Stimulated activated CD4-positive, alpha-beta T cell treated with anti-CD3 and anti-CD28 coated beads, Interleukin-4, amount 100 ng/mL, for 48 hours (primary cell): ENCODE results near the gene MRPL4.

Source experiments
- DNase-seq, 2 donors: peaks; one replicate each; pipeline ENCODE4 v3.0.0-alpha.2; 2020; ENCODE audit warnings: low read depth in 2 of 2

Gene MRPL4

DNA sequence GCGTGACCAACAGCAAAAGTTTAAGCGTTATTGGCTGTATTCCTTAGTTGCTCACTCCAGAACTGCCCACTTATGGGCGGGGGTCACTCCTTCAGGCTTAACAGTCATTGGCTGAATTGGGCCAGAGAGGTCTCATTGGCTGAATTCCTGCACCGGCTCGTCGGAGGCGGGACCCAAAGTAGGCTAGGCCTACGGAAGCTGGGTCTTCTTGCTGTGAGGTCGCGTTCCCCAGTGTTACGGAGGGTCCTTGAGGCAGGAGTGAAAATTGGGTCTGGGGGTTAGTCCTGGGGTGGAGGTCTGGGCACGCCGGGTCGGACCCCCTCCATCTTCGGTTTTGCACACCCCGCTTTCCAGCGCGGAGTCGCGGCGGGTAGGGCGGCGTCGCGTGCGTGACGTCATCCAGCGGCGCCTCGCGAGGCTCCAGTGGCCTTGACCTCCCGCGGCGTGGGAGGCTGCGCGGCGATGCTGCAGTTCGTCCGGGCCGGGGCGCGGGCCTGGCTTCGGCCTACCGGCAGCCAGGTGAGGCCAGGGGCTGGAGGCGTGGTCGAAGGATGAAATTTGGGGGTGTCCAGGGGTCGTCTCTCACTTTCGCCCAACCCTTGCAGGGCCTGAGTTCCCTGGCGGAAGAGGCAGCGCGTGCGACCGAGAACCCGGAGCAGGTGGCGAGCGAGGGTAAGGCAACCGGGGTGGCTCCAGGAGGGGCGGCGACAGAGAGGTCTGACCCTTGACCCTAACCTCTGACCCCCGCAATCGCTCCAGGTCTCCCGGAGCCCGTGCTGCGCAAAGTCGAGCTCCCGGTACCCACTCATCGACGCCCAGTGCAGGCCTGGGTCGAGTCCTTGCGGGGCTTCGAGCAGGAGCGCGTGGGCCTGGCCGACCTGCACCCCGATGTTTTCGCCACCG is at the start of gene MRPL4:
Gene MRPL4 (plus strand): TSS at position 423 of the 903 bp plus-strand sequence. CDS start 40 bp downstream, at position 463.
- peak; percentile 88 to 94 for DNase-seq

DNA sequence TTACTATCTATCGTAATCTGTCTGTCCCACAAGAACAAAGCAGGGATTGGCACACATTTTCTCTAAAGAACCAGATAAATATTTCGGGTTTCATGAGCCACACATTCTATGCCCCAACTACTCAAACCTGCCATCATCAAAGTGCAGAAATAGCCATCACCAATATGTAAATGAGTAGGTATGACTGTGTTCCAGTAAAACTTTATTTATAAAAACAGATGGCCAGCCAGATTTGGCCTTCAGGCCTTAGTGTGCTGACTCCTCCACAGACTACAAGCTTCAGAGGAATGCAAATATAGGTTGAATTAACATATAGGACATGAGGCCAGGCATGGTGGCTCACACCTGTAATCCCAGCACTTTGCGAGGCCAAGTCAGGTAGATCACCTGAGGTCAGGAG is 48.3 kb upstream of the MRPL4 start:
- no peak for DNase-seq

DNA sequence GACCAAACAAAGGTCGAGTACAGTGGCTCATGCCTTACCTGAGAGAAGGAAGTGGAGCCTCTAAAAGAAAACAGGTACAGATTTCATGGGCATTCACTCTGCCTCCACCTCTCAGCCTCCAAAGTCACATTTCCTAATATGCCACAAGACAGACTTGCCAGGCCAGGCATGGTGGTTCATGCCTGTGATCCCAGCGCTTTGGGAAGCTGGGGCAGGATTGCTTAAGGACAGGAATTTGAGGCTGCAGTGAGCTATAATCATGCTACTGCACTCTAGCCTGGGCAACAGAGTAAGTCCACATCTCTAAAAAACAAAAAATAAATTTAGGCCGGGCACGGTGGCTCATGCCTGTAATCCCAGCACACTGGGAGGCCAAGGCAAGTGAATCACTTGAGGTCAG is 46.4 kb upstream of the MRPL4 start:
- DNase-seq, result no peak

DNA sequence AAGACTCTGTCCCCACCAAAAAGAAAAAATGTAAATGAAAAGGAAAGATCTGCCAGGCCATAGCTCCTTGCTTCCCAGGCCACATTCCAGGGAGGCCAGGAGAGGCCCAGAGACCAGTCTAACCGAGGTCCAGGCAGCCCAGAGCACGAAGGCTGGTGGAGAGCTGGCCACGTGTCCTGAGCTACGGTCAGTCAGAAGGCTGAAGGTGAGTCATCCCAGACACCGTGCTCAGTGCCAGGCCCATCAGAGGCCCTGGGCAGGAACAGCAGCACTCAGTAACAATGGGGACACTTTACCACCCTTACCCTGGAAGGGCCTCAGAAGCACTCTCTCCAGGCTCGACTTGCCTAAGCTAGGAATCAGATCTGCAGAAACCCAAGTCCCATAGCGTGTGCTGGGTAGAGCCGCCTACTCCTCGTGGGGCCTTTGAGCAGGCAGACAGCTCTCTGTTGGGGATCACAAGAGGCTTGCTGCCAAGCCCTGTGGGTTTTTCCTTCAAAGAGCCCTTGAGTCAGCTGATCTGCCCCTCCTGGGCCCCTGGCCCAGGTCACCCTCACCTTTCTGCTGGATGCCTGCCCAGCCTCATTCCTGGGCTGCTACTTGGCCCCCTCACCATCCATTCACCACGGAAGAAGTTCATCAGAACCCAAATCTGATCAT is 45.7 kb upstream of the MRPL4 start:
- DNase-seq, result no peak

DNA sequence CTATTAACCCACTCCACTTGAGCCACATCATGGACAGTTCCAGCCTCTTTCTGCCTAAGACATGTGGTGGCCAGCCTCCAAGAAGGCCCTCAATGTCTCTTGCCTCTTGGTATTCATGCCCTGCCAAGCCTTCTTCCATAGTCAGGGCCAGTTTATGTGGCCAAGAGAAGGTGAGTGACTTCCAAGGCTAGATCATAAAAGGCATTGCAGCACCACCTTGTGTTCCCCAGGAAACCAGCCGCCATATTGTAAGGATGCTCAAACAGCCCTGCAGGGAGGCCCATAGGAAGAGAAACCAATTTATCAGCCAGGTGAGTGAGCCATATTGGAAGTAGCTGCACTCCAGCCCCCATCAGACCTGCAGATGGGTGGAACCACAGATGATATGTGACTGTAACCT is 45.0 kb upstream of the MRPL4 start:
- no peak for DNase-seq

DNA sequence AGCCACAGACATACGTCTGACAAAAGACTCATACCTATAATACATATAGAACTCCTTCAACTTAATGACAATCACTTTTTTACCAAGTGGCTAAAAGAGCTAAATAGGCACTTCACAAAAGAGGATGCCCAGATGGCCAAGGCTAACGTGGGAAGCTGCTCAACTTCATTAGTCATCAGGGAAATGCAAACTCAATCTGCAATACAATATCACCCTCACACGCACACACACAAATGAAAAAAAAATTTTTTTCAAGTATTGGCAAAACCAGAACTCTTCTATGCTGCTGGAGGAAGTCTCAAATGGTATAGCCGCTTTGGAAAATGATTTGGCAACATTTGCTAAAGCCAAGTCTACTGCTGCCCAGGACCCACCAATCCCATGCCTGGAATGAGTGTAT is 42.7 kb upstream of the MRPL4 start:
- DNase-seq, result no peak

DNA sequence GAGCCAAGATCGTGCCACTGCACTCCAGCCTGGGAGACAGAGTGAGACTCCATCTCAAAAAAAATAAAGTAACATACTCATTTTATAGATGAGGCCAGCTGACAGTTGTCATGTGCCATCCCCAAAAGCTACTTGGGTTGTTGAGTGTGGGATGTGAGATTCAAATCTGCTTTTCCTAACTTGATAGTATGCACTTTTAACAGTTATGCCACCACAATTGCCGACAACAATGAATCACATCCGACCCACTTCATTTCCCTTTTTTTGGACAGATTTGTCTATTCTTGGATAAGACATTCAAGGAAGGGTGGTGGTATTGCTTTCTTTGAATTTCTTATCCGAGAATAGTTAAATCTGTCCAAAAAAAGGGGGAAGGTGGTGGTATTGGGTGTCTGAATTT is 41.0 kb upstream of the MRPL4 start:
- no peak for DNase-seq

DNA sequence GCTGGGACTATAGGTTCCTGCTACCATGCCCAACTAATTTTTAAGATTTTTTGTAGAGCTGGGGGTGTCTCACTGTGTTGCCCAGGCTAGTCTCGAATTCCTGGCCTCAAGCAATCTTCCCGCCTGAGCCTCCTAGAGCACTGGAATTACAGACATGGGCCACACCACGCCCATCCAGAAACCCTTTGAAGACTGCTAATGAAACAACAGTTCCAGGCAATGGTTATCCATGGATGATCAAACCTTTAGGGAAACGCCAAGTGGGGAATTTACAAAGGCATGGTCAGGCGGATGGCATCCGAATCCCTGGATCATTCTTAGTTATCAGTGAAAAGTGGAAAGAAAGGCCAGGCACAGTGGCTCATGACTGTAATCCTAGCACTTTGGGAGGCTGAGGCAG is 40.3 kb upstream of the MRPL4 start:
- DNase-seq, result no peak

DNA sequence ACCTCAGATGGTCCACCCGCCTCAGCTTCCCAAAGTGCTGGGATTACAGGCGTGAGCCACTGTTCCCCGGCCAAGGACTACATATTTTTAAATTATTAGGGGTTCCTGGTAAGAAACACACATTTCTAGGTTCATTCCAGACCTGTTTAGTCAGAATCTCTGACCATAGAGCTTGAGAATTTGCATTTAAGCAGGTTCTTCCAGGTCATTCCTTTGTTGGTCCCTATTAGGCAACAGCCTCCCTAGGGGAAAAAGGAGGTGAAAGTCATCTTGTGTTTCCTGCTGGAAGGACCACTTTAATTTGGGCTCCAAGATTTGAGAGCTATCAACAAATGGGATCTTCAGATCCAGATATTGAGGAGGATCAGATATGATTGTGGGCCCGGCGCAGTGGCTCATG is 37.2 kb upstream of the MRPL4 start:
- no peak for DNase-seq

DNA sequence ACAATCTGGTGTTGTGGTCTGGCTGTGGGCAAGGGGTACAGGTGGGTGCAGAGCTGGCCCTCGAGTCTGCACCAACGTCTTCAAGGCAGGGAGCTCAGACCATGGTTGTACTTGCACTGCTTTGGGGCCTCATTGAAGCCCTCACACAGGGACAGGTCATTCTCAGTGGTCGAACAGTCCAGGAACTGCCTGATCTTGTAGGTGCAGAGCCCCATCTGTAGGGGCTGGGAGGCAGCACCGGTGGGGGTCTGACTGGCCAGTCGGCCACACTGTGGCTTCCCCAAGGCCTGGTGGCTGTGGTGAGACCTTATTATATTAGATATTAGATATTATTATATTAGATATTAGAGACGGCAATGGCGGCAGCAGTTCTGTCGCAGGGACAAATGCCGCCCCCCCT is 34.9 kb upstream of the MRPL4 start:
- no peak for DNase-seq

DNA sequence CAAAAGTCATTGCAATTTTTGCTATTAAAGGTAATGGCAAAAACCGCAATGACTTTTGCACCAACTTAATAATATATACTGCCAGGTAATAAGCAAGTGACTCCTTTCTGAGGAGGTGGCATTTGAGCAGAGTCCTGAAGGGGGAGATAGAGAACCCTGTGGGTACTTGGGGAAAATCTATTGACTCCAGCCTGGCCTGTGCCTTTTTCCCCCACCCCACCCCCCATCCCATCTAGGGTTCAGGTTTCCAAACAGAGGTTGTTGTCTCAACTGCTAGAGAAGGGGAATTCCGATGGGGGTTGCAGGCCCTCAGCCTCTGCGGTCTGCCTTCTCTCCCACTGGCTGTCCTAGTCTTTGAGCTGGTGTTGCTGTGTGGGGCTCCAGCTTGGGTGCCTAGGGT is 32.3 kb upstream of the MRPL4 start:
- DNase-seq, result no peak

DNA sequence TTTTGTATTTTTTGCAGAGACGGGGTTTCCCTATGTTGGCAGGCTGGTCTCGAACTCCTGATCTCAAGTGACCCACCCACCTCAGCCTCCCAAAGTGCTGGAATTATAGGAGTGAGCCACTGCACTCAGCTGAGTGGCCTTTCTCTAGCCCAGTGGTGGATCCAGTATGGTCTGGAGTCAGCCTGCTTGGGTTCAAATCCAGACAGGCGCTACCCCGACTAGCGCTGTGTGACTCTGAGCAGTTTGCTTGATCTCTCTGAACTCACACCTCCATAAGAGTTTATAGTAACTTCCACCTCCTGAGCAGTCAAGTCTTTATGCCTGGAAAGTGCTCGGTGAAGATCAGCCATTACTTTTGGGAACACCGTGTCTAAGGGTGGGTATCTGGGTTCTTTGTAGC is 31.3 kb upstream of the MRPL4 start:
- no peak for DNase-seq

DNA sequence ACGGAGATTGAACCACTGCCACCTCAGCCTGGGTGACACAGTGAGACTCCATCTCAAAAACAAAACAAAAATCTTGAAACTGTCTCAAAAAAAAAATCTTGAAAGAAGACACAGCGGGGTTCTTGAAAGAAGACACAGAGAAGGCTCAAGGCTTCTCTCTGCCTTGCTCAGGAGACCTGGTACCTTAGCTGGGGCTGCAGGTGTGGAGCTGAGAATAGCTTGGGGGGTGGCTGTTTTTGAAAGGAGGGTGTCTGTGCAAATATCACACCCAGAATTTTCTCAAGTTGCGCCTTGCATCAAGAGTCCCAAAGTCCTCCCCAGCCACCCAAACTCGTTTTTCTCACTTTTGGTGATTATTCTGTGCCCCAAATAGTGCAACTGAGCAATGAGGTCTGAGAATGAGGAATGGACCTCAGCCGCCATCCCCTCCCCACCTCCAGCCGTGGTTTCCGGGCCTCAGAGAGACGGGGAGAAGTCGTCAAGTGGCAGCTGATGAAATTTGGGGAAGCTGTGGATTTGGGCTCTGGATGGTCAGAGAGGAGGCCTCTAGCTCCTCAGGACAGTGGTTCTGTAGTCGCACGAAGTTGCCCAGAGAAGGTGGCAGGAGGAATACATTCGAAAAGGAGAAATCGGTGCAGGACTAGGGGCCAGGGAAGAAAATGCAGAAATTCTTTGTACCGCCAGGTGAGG is 29.7 kb upstream of the MRPL4 start:
- DNase-seq, result no peak

DNA sequence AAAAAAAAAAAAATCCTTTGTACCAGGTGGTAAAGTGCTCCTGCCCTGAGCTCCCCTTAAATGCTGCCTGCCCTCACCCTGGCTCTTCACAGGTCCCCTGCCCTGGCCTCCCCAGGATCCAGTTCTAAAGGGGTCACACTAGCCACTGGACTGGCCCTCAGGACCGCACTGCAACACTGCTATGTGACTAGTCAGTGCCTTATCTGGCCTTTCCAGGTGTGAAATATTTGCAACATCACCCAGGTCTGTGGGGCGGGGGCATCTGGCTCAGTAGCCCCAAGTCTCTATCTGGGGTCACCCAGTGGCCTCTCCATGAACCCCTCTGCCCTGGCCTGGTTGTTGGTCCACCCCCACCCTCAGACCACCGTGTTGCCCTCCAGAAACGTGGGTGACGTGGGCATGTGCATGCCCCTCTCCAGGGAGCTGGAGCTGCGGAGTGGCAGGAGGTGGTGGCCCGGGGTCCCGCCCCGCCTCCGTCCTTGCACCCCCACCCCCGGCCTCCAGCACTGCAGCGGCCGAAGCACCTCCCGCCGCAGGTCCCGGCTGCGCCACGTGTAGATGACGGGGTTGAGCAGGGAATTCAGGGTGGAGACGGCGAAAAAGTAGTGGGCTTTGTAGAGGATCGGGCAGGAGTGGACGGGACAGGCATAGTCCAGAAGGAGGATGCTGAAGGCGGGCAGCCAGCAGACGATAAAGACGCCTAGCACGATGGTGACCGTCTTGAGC is 28.4 kb upstream of the MRPL4 start:
- no peak for DNase-seq

DNA sequence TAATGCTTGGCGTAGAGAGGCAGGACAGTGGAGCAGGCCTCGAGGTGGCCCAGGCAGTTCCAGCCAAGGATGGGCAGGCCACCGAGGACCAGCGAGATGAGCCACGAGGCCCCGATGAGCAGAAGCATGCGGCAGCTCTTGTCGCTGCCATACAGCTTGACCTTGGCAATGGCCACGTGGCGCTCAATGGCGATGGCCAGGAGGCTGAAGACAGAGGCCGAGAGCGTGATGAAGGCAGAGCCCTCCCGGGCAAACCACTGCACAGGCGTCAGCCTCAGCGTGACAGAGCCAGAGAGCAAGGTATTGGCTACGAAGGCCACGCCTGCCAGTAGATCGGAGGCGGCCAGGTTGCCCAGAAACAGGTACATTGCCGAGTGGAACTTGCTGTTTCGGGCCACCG is 27.7 kb upstream of the MRPL4 start:
- DNase-seq, result no peak

DNA sequence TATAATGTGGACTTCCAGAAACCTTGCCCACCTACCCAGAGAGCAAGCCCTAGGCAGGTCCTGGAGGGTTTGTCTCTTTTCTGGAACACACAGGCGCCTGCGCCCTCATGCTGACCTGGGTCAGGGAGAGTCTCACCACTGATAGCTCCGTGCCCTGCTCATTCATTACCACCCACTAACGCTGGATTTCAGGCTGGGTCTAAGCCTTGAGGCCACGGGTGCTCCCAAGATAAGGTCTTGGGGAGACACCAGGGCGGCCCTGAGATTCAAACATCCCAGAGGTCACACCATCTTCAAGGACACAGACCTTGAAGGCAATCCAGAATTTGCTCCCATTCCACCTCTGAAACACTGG is 26.0 kb upstream of the MRPL4 start:
- no peak for DNase-seq

DNA sequence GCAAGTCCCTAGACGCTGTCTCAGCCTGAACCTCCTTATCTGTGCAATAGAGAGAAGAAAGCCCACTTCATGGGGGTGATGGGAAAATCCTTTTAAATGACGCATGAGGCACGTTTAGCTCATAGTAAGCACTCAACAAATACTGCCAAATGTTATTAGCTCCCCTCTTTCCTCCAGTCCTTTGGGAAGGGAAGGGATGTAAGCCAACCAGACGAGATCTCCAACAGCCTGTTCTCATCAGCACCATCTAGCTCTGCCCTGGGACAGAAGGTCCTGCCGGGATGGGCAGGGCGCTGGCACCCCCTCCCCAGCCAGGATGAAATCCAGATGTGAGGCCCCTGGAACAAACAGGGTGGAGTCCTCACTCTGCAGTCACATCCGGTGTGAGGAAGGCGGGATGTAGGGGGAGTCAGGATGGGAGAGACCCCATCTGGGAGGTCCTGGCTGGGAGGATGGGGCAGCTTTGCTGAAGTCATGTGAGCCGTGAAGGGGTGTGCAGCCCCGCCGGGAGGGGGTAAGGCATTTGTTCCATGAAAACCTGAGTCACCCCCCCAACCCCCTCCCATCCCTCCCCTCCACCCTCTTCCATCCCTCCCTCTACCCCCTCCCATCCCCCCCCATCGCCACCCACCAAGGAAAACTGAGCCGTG is 25.5 kb upstream of the MRPL4 start:
- DNase-seq, result no peak

DNA sequence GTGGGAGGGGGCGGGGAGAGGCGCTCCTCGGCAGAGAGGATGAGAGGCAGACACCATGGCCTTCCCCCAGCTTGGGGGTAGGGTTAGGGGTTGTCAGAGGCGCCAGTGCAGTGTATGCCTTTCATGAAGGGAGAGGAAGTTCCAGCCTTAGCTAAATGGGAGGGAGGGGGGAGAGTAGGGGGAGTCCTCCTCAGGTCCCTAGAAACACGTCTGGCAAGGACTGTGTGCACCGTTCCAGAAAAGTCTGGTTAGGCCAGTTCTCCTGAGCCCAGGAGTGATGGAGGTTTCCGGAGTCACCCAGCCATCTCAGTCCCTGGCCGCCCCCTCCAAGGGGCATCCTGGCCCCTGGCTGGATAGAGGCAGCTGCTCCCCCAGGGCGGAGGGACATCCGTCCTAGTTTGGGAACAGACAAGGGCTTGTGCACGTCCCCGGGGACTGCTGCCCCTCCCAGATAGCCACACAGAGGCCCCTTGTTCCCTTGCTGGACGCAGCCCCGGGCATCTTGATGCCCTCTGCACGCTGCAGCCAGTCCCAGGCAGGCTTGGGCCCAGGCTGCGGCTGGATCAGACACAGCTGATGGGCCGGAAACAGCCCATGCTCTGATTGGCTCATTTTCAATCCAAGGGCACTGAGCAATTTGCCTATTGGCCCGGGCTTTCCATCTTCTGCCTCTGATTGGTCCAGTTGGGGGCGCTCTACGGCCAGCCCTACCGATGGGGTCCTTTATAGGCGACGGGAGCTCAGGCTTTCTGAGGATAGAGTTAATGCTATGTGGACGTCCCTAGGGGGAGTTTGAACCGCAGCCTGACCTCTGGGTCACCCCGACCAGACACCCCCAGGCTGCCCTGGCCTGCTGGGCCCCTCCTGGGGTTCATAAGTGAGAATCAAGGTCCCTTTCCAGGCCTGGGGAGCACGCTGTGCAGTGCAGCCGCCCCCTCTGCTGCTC is 24.7 kb upstream of the MRPL4 start:
- no peak for DNase-seq

DNA sequence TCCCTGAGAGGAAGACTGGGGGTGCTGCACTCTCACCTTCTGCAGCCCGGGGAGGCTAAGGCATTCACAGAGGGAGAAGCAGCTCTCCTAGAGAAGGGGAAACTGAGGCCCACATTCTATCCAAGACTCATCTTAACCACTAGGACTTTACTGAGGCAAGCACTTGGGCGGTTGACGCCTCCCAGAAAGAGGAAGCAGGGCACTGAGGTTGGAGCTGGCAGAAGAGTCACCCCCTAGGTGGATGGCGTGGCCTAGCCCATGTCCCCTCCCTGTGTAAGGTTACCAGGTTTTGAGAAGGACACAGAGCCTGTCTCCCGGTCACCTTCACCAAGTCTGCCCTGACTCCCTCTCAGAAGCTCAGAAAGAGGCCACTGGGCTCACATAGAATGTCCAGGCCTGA is 23.6 kb upstream of the MRPL4 start:
- DNase-seq, result no peak

DNA sequence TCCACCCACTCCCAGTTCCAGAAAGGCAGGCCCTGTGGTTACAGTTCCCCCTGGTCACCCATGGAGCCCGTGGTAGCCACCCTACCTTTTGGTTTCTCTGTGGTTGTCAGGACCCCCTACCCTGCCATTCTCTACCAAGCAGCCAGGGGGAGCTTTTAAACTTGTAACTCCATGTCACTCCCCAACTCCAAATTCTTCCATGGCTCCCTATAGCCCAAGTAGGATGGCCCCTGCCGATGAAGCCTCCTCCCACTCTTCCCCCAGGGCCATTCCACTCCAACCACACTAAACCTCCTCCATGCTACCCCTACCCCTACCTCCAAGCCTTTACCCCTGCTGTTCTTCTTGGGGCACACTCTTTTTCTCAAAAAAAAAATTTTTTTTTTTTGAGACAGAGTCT is 23.1 kb upstream of the MRPL4 start:
- no peak for DNase-seq
